Right atrium auricular region (tissue), 2 donors: ENCODE measurements around the gene C9orf57. TPM values are rescaled to one million over a fixed set of nuclear protein-coding genes. Genes with fewer than 3 reads are reported as not detected.

Source experiments
- DNase-seq: peaks from one replicate; pipeline ENCODE4 v3.0.0-alpha.2; 2019; ENCODE audit warnings: low spot score
- H3K27ac ChIP-seq, 2 donors: fragments of 200-600 bp; sonication (generic); 1 replicate in 1 of 2; 2 replicates in 1 of 2; pipeline ENCODE4 v1.5.1; 2016 to 2019
- H3K27me3 ChIP-seq, 2 donors: fragments of 200-600 bp; sonication (generic); one replicate each; pipeline versions ENCODE4 v1.5.1 to v1.6.0; 2017 to 2019
- H3K36me3 ChIP-seq: fragments of 200-600 bp; sonication (generic); one replicate; pipeline ENCODE4 v1.5.1; 2016
- H3K4me1 ChIP-seq, 2 donors: fragments of 200-600 bp; sonication (generic); one replicate each; pipeline versions ENCODE4 v1.5.1 to v1.6.0; 2017 to 2019
- H3K4me3 ChIP-seq, 2 donors: fragments of 200-600 bp; sonication (generic); 1 replicate in 1 of 2; 2 replicates in 1 of 2; pipeline ENCODE4 v1.5.1; 2017 to 2019; ENCODE audit warnings: mild to moderate bottlenecking in 1 of 2, moderate library complexity in 1 of 2
- H3K9me3 ChIP-seq, 2 donors: fragments of 200-600 bp; sonication (generic); one replicate each; pipeline ENCODE4 v1.5.1; 2019
- CTCF ChIP-seq, 2 donors: fragments of 200-600 bp; sonication (generic); IDR thresholded peaks; one replicate each; pipeline ENCODE4 v1.5.1; 2019; ENCODE audit warnings: antibody characterized with exemption in 2 of 2
- total RNA-seq, 2 donors: library from RNA; depleted of rRNA; stranded (reverse); fragments of >200 nt; gene quantifications; one replicate each; pipeline ENCODE4 v1.1.0, GENCODE V29; 2016

The C9orf57 gene
- total RNA-seq, 2 donors from 2014 or later = not detected

- H3K4me3 ChIP-seq = no peak overlapping the region
- H3K27me3 ChIP-seq = no peaks in the 10 kb centered on the region
- H3K9me3 ChIP-seq = no peaks in the 10 kb centered on the region
- no peak for TF ChIP-seq CTCF (IDR thresholded peaks at IDR 0.05)
- H3K36me3 ChIP-seq = no peaks in the 10 kb centered on the region
- no peak for DNase-seq
- no peaks in the 10 kb centered on the region for H3K4me1 ChIP-seq
- H3K27ac ChIP-seq = no peak overlapping the region
These were observed 4.7 kb upstream of the C9orf57 start for GRCh38 chr9:72065076-72065475.

DNA sequence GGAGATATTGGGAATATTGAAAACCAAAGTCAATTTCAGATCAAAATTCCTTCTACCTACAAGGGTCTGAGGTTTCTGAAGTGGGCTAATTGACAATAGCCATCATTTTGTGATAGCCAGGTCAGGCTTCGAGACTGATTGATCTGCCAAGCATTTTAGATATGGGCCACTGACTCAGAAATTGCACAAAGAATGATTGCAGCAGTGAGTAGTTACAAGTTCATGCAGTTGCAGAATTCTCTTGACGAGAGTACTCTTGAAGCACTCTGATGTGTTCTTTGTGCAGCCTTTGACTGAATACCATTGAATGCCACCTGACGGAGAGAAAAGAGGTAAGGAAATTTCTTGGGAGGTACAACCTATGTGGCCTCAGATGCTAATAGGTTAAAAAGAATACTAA, 8.3 kb downstream of the C9orf57 start:
- Histone ChIP-seq H3K4me3 (no peak overlapping the region), H3K27ac (no peak overlapping the region), H3K4me1 (no peaks in the 10 kb centered on the region), H3K36me3 (no peaks in the 10 kb centered on the region), H3K9me3 (no peaks in the 10 kb centered on the region), H3K27me3 (no peaks in the 10 kb centered on the region)
- no peak for DNase-seq
- TF ChIP-seq CTCF (IDR thresholded peaks at IDR 0.05) = no peak

DNA sequence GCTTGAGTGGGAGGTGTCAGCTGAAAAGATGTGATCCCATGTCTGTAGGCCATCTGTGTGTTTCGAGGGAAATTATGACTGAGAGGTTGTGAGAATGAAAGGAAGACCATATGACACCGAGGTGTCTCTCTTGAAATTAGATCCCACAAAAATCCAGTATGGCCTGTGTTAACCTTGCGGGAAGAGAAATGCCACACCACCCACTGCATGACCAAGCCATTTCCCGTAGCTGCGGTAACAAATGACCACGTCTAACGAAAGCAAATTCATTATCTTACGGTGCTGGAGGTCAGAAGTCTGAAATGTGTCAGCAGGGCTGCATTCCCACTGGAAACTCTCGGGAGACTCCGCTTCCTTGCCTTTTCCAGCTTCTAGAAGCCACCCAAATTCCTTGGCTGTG, 11.6 kb downstream of the C9orf57 start:
- H3K4me1 ChIP-seq = no peaks in the 10 kb centered on the region
- H3K36me3 ChIP-seq = no peaks in the 10 kb centered on the region
- TF ChIP-seq CTCF (IDR thresholded peaks at IDR 0.05) = no peak
- DNase-seq = no peak
- H3K9me3 ChIP-seq = no peaks in the 10 kb centered on the region
- no peak overlapping the region for H3K4me3 ChIP-seq
- H3K27me3 ChIP-seq = no peaks in the 10 kb centered on the region
- H3K27ac ChIP-seq = no peak overlapping the region

GRCh38 chr9:72046630-72047456, 13.6 kb downstream of the C9orf57 start:
- no peak overlapping the region for H3K27ac ChIP-seq
- no peaks in the 10 kb centered on the region for H3K4me1 ChIP-seq
- no peak for TF ChIP-seq CTCF (IDR thresholded peaks at IDR 0.05)
- H3K4me3 ChIP-seq = no peak overlapping the region
- no peaks in the 10 kb centered on the region for H3K9me3 ChIP-seq
- H3K36me3 ChIP-seq = no peaks in the 10 kb centered on the region
- H3K27me3 ChIP-seq = no peaks in the 10 kb centered on the region
- DNase-seq = no peak

- TF ChIP-seq CTCF (IDR thresholded peaks at IDR 0.05) = no peak
- Histone ChIP-seq H3K27me3 (no peaks in the 10 kb centered on the region), H3K4me3 (no peak overlapping the region), H3K9me3 (no peaks in the 10 kb centered on the region), H3K36me3 (no peaks in the 10 kb centered on the region), H3K4me1 (no peaks in the 10 kb centered on the region), H3K27ac (no peak overlapping the region)
- no peak for DNase-seq
These were observed 16.3 kb downstream of the C9orf57 start for GRCh38 chr9:72044095-72044494.

DNA sequence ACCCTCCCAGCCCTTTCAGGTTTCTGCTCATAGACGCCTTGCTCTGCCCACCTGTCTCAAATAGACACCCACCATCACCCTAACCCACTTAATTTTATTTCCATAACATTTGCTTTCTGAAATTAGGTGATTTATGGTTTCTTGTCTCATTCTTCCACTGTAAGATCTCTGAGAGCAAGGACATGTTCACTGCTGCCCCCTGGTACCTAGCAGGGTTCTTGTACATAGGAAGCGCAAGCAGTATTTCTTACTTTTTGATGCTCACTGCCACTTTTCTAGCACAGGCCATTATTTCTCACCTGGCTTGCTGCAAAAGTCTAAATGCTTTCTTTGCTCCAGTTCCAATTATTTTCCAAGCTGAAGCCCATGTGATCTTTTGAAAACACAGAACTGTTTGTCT, 16.8 kb downstream of the C9orf57 start:
- DNase-seq = no peak
- no peak for TF ChIP-seq CTCF (IDR thresholded peaks at IDR 0.05)
- Histone ChIP-seq H3K4me1 (no peaks in the 10 kb centered on the region), H3K27ac (no peak overlapping the region), H3K27me3 (no peaks in the 10 kb centered on the region), H3K36me3 (no peaks in the 10 kb centered on the region), H3K4me3 (no peak overlapping the region), H3K9me3 (no peaks in the 10 kb centered on the region)
